ENCODE results near the gene TBC1D12.

GRCh38 chr10:94451883-94452519, 49.7 kb downstream of the TBC1D12 start:
- TF ChIP-seq, protein P1, sequence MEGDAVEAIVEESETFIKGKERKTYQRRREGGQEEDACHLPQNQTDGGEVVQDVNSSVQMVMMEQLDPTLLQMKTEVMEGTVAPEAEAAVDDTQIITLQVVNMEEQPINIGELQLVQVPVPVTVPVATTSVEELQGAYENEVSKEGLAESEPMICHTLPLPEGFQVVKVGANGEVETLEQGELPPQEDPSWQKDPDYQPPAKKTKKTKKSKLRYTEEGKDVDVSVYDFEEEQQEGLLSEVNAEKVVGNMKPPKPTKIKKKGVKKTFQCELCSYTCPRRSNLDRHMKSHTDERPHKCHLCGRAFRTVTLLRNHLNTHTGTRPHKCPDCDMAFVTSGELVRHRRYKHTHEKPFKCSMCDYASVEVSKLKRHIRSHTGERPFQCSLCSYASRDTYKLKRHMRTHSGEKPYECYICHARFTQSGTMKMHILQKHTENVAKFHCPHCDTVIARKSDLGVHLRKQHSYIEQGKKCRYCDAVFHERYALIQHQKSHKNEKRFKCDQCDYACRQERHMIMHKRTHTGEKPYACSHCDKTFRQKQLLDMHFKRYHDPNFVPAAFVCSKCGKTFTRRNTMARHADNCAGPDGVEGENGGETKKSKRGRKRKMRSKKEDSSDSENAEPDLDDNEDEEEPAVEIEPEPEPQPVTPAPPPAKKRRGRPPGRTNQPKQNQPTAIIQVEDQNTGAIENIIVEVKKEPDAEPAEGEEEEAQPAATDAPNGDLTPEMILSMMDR (IDR thresholded peaks at IDR 0.05; ENCODE audit: low read depth, low read length, poor library complexity, severe bottlenecking): no peak
- no peak for TF ChIP-seq EZH2phosphoT487 (IDR thresholded peaks at IDR 0.05; ENCODE audit: borderline replicate concordance, low read length)
